ENCODE measurements around the gene TUT1.
"Not testable (repeated sequence)": the region's sequence is repeated elsewhere in the genome, so short reads cannot be mapped to it uniquely, and the experiment has no call there.

The TUT1 gene

DNA sequence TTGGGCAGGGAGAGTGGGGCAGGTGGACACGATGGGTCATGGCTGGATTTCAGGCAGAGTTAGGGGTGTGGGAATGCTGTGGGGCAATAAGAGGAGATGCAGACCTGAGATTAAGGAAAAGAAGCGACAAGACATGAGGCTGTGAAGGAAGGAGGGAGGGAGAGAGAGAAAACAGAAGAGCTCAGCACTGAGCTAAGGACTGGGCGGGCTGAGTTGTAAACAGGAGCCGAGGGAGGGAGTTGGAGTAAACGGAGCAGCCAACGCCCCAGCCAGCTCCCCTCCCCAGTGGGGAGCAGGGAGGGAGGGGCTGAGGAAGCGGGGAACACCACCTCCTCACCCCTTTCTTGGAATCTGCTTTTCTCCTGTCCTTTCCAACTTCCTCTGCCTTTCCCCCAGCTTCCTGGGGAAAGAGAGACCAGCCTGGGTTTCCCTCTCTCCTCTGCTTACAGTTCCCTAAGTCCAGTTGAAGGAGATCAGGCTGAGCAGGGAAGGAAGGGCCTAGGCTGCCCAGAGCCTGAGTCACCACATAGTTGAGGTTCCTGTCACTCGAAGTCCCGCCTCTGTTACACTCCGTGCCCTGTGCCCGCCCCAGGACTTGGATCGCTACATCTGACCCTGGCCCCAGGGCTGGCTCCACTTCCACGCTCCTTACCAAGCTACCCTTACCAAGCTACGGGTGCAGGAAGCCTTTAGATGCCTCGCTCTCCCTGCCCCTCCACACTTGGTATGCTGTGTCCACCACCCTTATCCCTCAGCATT is 38.1 kb downstream of the TUT1 start:
- Histone ChIP-seq H3K27ac (peak overlapping the region; percentile 94), H3K36me3 (peaks cover 22% of the 10 kb centered on the region), H3K9me3 (ENCODE audit: severe bottlenecking) (no peaks in the 10 kb centered on the region), H3K27me3 (ENCODE audit: insufficient read depth, low read depth, severe bottlenecking) (no peaks in the 10 kb centered on the region), H3K4me3 (ENCODE audit: low read depth, low read length) (peak overlapping the region; percentile 28)
- TF ChIP-seq, protein P1, sequence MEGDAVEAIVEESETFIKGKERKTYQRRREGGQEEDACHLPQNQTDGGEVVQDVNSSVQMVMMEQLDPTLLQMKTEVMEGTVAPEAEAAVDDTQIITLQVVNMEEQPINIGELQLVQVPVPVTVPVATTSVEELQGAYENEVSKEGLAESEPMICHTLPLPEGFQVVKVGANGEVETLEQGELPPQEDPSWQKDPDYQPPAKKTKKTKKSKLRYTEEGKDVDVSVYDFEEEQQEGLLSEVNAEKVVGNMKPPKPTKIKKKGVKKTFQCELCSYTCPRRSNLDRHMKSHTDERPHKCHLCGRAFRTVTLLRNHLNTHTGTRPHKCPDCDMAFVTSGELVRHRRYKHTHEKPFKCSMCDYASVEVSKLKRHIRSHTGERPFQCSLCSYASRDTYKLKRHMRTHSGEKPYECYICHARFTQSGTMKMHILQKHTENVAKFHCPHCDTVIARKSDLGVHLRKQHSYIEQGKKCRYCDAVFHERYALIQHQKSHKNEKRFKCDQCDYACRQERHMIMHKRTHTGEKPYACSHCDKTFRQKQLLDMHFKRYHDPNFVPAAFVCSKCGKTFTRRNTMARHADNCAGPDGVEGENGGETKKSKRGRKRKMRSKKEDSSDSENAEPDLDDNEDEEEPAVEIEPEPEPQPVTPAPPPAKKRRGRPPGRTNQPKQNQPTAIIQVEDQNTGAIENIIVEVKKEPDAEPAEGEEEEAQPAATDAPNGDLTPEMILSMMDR (IDR thresholded peaks at IDR 0.05; ENCODE audit: low read depth, low read length), result no peak
- DNase-seq, result peak; percentile 74

DNA sequence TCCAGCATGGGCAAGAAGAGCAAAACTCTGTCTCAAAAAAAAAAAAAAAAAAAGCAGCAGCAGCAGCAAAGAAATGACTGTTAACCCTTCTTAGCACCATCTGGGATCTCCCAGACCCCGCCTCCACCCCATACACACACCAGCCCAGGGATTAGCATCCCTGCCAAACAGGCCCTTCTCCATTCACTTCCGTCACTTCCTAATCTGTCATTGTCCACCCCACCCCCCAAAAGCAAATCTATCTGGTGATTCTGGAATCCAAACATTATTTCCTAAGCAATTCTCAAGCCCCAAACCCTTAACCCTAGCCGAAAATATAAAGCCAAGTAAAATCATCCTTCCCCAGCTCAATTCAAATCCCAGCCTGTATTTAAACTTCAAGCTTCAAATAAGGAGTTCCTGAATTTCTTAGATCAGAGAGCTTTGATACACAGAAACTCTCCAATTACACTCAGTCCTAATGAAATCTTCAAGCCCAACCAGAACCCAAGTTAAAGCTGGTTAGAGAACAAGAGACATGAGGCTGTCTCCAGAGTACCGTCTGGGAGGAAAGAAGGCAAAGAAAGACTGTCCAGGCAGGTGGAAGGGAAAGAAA is 38.7 kb downstream of the TUT1 start:
- H3K27ac ChIP-seq, result peak overlapping the region; percentile 94
- no peaks in the 10 kb centered on the region for H3K9me3 ChIP-seq (ENCODE audit: severe bottlenecking)
- H3K27me3 ChIP-seq (ENCODE audit: insufficient read depth, low read depth, severe bottlenecking), result no peaks in the 10 kb centered on the region
- DNase-seq, result peak; percentile 89
- H3K4me3 ChIP-seq (ENCODE audit: low read depth, low read length), result peak overlapping the region; percentile 28
- H3K36me3 ChIP-seq, result peaks cover 16% of the 10 kb centered on the region
- TF ChIP-seq, protein P1 (IDR thresholded peaks at IDR 0.05; ENCODE audit: low read depth, low read length), result no peak

DNA sequence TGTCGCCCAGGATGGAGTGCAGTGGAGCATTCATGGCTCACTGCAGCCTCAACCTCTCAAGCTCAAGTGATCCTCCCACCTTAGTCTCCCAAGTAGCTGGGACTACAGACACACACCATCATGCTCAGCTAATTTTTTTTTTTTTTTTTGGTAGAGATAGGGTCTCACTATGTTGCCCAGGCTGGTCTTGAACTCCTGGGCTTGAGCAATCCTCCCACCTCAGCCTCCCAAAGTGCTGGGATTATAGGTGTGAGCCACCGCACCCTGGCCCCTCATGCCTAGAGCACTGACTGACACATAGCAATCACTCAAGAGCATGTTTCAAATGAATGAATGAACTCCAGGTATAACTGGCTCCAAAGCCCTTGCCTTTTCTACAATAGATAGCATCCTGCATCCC is 40.8 kb downstream of the TUT1 start:
- not testable (repeated sequence) for H3K27ac ChIP-seq; H3K9me3 ChIP-seq (ENCODE audit: severe bottlenecking); H3K36me3 ChIP-seq; DNase-seq; H3K4me3 ChIP-seq (ENCODE audit: low read depth, low read length)
- peaks cover 11% of the 10 kb centered on the region for H3K27me3 ChIP-seq (ENCODE audit: insufficient read depth, low read depth, severe bottlenecking)

DNA sequence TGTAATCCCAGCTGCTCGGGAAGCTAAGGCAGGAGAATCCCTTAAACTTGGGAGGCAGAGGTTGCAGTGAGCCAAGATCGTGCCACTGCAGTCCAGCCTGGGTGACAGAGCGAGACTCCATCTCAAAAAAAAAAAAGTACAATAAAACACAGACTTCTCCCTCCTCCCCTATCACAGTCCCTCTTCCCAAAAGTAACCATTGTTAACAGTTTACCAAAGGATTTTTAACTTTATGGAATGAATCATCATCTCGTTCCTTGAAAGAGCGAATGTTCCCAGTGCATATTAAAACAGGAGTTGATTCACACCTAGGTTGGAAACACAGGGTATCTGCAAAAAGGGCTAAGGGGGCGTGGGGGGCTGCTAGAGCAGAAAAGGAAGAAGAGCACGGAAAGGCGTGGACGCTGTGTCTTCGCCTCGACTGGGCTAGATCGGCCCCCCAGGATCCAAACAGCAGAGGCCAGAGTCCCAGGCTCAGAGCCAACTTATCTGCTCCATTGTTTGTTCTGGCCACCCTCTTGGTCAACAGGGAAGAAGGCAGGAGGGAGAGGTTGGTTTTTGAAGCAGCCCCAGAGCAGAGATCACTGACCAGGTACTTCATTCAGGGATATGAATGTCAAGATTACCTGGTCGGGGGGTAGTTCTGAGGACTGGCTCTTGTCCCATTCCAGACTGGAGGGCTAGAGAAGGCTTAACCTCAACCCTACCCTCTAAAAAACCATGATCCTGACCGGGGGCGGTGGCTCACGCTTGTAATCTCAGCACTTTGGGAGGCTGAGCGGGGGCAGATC is 42.6 kb downstream of the TUT1 start:
- Histone ChIP-seq H3K27me3 (ENCODE audit: insufficient read depth, low read depth, severe bottlenecking) (peaks cover 26% of the 10 kb centered on the region), H3K4me3 (ENCODE audit: low read depth, low read length) (no peak overlapping the region)
- DNase-seq, result no peak

DNA sequence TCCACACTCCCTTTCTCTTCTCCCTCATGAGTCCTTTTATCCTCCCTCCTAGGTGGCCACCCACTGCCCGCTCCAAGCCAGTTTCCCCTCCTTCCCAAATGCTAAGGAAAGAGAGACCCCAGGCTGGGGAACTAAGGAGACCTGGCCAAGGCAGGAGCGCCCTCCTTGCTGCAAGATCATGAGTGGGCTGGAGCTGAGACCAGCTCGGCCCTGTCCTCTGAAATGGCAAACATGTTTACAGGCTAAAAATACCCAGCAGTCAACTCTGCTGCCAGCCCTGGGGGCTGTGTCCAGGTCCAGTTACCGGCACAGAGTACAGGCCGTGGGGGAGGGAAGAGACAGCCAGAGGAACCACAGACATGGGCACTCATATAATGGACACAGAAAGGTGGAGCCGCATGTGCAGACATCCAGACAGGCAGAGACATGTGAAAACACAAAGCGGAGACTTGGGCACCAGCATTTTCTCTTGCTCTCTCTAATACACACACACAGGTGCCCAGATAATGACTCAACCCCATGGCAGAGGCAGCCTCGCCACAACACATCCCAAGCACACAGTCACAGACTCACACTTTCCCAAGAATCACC is 43.5 kb downstream of the TUT1 start:
- Histone ChIP-seq H3K27ac (no peak overlapping the region), H3K9me3 (ENCODE audit: severe bottlenecking) (no peaks in the 10 kb centered on the region), H3K27me3 (ENCODE audit: insufficient read depth, low read depth, severe bottlenecking) (peaks cover 34% of the 10 kb centered on the region), H3K36me3 (no peaks in the 10 kb centered on the region), H3K4me3 (ENCODE audit: low read depth, low read length) (no peak overlapping the region)
- no peak for DNase-seq
- TF ChIP-seq, protein P1 (IDR thresholded peaks at IDR 0.05; ENCODE audit: low read depth, low read length), result no peak

More for the DNA sequence above, 42.6 kb downstream of the TUT1 start:
- TF ChIP-seq, protein P1 (IDR thresholded peaks at IDR 0.05; ENCODE audit: low read depth, low read length), result no peak
- H3K36me3 ChIP-seq, result no peaks in the 10 kb centered on the region
- no peaks in the 10 kb centered on the region for H3K9me3 ChIP-seq (ENCODE audit: severe bottlenecking)
- H3K27ac ChIP-seq, result no peak overlapping the region

Data from WERI-Rb-1 (cell line).